Measurements from ENCODE around the gene OR2J3.
"Not testable (repeated sequence)": the region's sequence is repeated elsewhere in the genome, so short reads cannot be mapped to it uniquely, and the experiment has no call there.

The OR2J3 gene

GRCh38 chr6:29146179-29146578 lies 38.3 kb downstream of the OR2J3 start:
- no peak overlapping the region for H3K9ac ChIP-seq (ENCODE audit: insufficient read length)
- no peaks in the 10 kb centered on the region for H3K36me3 ChIP-seq (ENCODE audit: insufficient read depth, low read length)
- H3K27ac ChIP-seq, result no peak overlapping the region
- no peak overlapping the region for H3K4me3 ChIP-seq
- no peaks in the 10 kb centered on the region for H3K9me3 ChIP-seq (ENCODE audit: low read depth, low read length)
- TF ChIP-seq POLR2AphosphoS5 (IDR thresholded peaks at IDR 0.05; ENCODE audit: borderline replicate concordance, low read depth, low read length) (no peak), FOXP2 (optimal IDR thresholded peaks at IDR 0.05; ENCODE audit: control extremely low read depth, extremely low read length, insufficient read depth) (no peak), EZH2 (IDR thresholded peaks at IDR 0.05) (no peak)
- DNase-seq (ENCODE audit: low read depth, low spot score), result no peak

DNA sequence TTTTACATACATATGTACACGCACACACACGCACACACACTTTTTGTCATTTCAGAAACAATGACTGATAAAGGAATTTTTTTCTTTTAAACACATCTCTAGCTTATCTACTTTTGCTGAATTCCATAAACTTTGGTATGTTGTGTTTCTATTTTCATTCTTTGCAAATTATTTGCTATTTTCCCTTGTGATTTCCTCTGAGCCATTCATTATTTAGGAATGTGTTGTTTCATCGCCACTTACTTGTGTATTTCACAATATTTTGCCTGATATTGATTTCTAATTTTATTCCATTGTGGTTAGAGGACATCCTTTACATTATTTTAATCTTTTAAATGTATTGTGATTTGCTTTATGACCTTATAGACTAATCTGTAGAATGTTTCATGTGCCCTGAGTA lies 39.2 kb downstream of the OR2J3 start:
- Histone ChIP-seq H3K9me3 (ENCODE audit: low read depth, low read length) (no peaks in the 10 kb centered on the region), H3K27ac (no peak overlapping the region), H3K36me3 (ENCODE audit: insufficient read depth, low read length) (no peaks in the 10 kb centered on the region), H3K9ac (ENCODE audit: insufficient read length) (no peak overlapping the region), H3K4me3 (no peak overlapping the region)
- TF ChIP-seq EZH2 (IDR thresholded peaks at IDR 0.05), result no peak
- DNase-seq (ENCODE audit: low read depth, low spot score), result no peak

DNA sequence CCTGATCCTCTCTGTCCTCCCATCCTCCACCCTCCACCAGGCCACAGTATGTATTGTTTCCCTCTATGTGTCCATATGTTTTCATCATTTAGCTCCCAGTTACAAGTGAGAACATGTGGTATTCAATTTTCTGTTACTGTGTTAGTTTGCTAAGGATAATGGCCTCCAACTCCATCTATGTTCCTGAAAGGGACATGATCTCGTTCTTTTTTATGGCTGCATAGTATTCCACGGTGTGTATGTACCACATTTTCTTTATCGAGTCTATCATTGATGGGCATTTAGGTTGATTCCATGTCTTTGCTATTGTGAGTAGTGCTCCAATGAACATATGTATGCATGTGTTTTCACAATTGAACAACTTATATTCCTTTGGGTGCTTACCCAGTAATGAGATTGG lies 41.6 kb downstream of the OR2J3 start:
- DNase-seq (ENCODE audit: low read depth, low spot score); H3K27ac ChIP-seq; H3K9ac ChIP-seq (ENCODE audit: insufficient read length): not testable (repeated sequence)

DNA sequence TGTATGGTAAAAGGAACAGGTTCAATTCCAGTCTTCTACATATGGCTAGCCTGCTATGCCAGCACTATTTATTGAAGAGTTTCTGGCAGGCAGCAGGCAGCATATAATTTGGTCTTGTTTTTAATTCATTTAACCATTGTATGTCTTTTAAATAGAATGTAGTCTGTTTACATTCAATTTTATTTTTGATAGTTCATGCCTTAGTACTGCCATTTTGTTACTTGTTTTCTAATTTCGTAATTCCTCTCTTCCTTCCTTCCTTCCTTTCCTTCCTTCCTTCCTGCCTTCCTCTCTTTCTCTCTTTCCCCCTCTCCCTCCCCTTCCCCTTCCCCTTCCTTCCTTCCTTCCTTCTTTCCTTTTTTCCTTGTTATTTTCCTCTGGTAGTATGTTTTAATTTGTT lies 45.2 kb downstream of the OR2J3 start:
- Histone ChIP-seq H3K27ac (no peak overlapping the region), H3K4me3 (no peak overlapping the region), H3K9me3 (ENCODE audit: low read depth, low read length) (no peaks in the 10 kb centered on the region), H3K36me3 (ENCODE audit: insufficient read depth, low read length) (no peaks in the 10 kb centered on the region), H3K9ac (ENCODE audit: insufficient read length) (no peak overlapping the region)
- no peak for DNase-seq (ENCODE audit: low read depth, low spot score)
- no peak for TF ChIP-seq FOXP2 (optimal IDR thresholded peaks at IDR 0.05; ENCODE audit: control extremely low read depth, extremely low read length, insufficient read depth)
- no peak for TF ChIP-seq POLR2AphosphoS5 (IDR thresholded peaks at IDR 0.05; ENCODE audit: borderline replicate concordance, low read depth, low read length)
- no peak for TF ChIP-seq EZH2 (IDR thresholded peaks at IDR 0.05)

More for the DNA sequence above, 41.6 kb downstream of the OR2J3 start:
- not testable (repeated sequence) for H3K9me3 ChIP-seq (ENCODE audit: low read depth, low read length); H3K36me3 ChIP-seq (ENCODE audit: insufficient read depth, low read length); H3K4me3 ChIP-seq

- DNase-seq (ENCODE audit: low read depth, low spot score); H3K9ac ChIP-seq (ENCODE audit: insufficient read length); H3K4me3 ChIP-seq; H3K27ac ChIP-seq; H3K36me3 ChIP-seq (ENCODE audit: insufficient read depth, low read length); H3K9me3 ChIP-seq (ENCODE audit: low read depth, low read length): not testable (repeated sequence)
Measured at GRCh38 chr6:29155182-29155581, 47.3 kb downstream of the OR2J3 start.

DNA sequence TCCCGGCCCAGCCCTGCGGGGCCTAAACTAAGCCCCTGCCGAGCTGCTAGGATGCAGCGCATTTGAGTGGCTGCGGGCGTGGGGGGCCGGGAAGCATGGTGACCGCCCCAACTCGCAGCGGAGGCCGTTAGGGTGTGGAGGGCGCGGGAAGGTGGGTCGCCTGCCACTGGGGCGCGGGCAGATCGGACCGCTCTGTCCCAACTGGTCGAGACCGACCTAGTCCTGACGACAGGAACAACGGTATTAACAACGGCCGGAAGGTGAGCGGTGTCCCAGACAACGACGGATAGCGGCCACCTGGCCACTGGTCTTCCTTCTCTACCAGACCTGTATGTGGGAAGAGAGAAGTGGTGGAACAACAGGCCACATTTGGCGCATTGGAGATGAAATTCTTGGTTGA lies 52.1 kb downstream of the OR2J3 start:
- H3K9ac ChIP-seq (ENCODE audit: insufficient read length); H3K4me3 ChIP-seq; DNase-seq (ENCODE audit: low read depth, low spot score); H3K36me3 ChIP-seq (ENCODE audit: insufficient read depth, low read length); H3K27ac ChIP-seq; H3K9me3 ChIP-seq (ENCODE audit: low read depth, low read length): not testable (repeated sequence)
